Measurements from ENCODE around the gene GPT2. TPM values are rescaled to one million over a fixed set of nuclear protein-coding genes. Genes with fewer than 3 reads are reported as not detected.

GPT2 gene
- total RNA-seq, 3 donors from 2014 or later (not counting 1 experiment from before 2014, with no cell fraction given), result 0.64 to 1.3 (median 1.2) TPM

DNA sequence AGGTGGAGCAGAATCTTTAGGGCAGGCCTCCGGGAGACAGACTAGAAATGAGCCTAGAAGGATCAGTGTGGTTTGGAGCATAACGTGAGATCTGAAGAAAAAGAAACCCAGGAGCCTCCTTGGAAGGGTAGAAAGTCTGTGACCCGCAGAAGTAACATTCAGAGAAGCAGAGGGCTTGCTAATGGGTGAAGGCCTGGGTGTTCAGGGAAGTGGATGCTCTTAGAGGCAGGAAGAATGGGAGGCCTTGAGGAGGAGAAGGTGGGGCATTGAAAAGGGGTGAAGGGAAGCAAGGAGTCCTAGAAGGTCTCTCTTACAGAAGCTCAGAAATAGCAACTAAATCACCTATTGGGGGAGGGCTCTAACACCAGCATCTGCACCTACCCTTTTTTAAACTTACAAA is 20.3 kb downstream of the GPT2 start:
- no peaks in the 10 kb centered on the region for H3K9me3 ChIP-seq (ENCODE audit: control insufficient read depth, insufficient read depth, low read length)
- H3K4me3 ChIP-seq (ENCODE audit: low read length), result no peak overlapping the region
- H3K27me3 ChIP-seq (ENCODE audit: control insufficient read depth, insufficient read depth, low read length), result no peaks in the 10 kb centered on the region
- H3K27ac ChIP-seq (ENCODE audit: low read length), result no peak overlapping the region
- no peak overlapping the region for H3K27ac Mint-ChIP-seq
- no peaks in the 10 kb centered on the region for H3K4me1 ChIP-seq (ENCODE audit: control insufficient read depth, insufficient read depth, low read length)
- DNase-seq, result no peak
- no peaks in the 10 kb centered on the region for H3K4me1 Mint-ChIP-seq
- intact Hi-C loops (cut with micrococcal nuclease), result no loop called here
- H3K9me3 Mint-ChIP-seq, result no peaks in the 10 kb centered on the region
- TF ChIP-seq, protein P1, sequence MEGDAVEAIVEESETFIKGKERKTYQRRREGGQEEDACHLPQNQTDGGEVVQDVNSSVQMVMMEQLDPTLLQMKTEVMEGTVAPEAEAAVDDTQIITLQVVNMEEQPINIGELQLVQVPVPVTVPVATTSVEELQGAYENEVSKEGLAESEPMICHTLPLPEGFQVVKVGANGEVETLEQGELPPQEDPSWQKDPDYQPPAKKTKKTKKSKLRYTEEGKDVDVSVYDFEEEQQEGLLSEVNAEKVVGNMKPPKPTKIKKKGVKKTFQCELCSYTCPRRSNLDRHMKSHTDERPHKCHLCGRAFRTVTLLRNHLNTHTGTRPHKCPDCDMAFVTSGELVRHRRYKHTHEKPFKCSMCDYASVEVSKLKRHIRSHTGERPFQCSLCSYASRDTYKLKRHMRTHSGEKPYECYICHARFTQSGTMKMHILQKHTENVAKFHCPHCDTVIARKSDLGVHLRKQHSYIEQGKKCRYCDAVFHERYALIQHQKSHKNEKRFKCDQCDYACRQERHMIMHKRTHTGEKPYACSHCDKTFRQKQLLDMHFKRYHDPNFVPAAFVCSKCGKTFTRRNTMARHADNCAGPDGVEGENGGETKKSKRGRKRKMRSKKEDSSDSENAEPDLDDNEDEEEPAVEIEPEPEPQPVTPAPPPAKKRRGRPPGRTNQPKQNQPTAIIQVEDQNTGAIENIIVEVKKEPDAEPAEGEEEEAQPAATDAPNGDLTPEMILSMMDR (IDR thresholded peaks at IDR 0.05), result no peak
- ATAC-seq, result no peak
- no peaks in the 10 kb centered on the region for H3K27me3 Mint-ChIP-seq (ENCODE audit: low read depth in 2 of 2)
- no peaks in the 10 kb centered on the region for H3K36me3 Mint-ChIP-seq
- H3K4me3 Mint-ChIP-seq, result no peak overlapping the region
- 90% methylated on average over 3 of the region's 3 CpGs for WGBS (ENCODE audit: insufficient coverage)
- H3K36me3 ChIP-seq (ENCODE audit: control insufficient read depth, insufficient read depth, low read length), result no peaks in the 10 kb centered on the region

DNA sequence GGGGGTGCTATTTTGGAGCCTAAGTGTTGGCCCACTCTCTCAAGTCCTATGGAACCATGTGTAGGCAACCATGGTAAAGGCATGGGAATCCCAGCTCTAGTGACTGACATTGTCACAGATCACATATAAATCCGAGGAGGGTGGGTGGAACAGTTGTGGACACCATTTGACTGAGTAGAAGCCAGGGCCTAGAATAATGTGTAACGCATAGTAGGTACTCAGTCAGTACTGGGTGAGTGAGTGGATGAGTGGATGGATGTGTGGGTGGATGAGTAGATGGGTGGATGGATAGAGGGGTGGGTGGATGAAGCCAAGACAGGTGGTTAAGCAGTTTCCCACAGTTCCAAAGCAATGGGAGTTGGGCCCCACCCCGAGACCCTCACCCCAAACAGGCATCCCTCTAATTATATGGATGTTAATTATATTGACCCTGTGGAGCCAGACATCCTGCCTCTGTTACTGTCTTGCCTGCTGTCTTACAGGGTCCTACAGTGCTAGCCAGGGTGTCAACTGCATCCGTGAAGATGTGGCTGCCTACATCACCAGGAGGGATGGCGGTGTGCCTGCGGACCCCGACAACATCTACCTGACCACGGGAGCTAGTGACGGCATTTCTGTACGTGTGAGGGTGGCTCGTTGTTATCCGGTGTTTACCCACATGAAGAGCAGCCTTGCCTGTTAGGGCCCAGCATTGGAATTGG is 22.3 kb downstream of the GPT2 start:
- WGBS (ENCODE audit: insufficient coverage), result 94% methylated on average over 11 of the region's 12 CpGs
- Histone ChIP-seq H3K27me3 (ENCODE audit: control insufficient read depth, insufficient read depth, low read length) (no peaks in the 10 kb centered on the region), H3K36me3 (ENCODE audit: control insufficient read depth, insufficient read depth, low read length) (no peaks in the 10 kb centered on the region), H3K4me1 (ENCODE audit: control insufficient read depth, insufficient read depth, low read length) (no peaks in the 10 kb centered on the region), H3K27ac (ENCODE audit: low read length) (no peak overlapping the region), H3K4me3 (ENCODE audit: low read length) (no peak overlapping the region), H3K9me3 (ENCODE audit: control insufficient read depth, insufficient read depth, low read length) (no peaks in the 10 kb centered on the region)
- TF ChIP-seq, protein P1 (IDR thresholded peaks at IDR 0.05), result no peak
- Mint-ChIP-seq H3K36me3 (no peaks in the 10 kb centered on the region), H3K4me1 (no peaks in the 10 kb centered on the region), H3K4me3 (no peak overlapping the region), H3K9me3 (no peaks in the 10 kb centered on the region), H3K27ac (no peak overlapping the region), H3K27me3 (ENCODE audit: low read depth in 2 of 2) (no peaks in the 10 kb centered on the region)
- ATAC-seq (no peak), DNase-seq (no peak)
- intact Hi-C loops (cut with micrococcal nuclease), result no loop called here

DNA sequence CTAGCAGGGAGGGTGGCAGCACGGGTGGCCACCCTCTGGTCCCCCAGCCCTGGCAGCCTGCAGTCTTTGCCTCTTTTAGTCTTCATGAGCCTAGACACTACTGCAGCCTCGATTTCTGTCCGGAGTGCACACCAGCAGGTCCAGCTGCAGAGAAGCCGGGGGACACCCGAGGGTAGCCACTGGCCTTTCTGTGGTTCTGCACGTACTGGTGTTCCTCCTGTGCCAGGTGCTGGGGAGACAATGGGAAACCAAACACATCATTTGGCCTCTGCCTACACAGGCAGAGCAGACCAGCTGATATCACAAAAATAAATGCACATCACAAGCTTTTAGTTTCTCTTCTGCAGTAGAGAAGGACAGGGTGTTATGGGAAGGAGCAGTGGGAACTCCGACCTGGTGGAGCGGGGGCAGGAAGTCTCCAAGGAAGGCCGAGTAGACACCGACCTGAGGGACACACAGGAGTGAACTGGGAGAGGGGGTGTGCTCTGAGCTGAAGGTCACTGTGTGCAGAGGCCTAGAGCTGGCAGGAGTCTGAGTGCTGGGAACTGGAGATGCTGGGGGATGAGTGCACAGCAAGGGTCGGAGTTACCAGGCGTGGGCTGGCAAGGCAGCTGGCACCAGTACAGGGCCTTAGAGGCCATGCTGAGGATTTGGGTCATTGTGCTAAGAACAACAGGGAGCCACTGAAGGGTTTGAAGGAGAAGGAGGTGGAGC is 23.1 kb downstream of the GPT2 start:
- TF ChIP-seq, protein P1 (IDR thresholded peaks at IDR 0.05), result no peak
- no peak overlapping the region for H3K4me3 Mint-ChIP-seq

More for the DNA sequence above, 23.1 kb downstream of the GPT2 start:
- no peaks in the 10 kb centered on the region for H3K4me1 ChIP-seq (ENCODE audit: control insufficient read depth, insufficient read depth, low read length)
- no peaks in the 10 kb centered on the region for H3K4me1 Mint-ChIP-seq
- H3K27ac Mint-ChIP-seq, result no peak overlapping the region
- DNase-seq (no peak), ATAC-seq (no peak)
- intact Hi-C loops (cut with micrococcal nuclease), result no loop called here
- 90% methylated on average over 12 of the region's 12 CpGs for WGBS (ENCODE audit: insufficient coverage)
- H3K27ac ChIP-seq (ENCODE audit: low read length), result no peak overlapping the region
- H3K27me3 Mint-ChIP-seq (ENCODE audit: low read depth in 2 of 2), result no peaks in the 10 kb centered on the region
- H3K36me3 Mint-ChIP-seq, result no peaks in the 10 kb centered on the region
- no peaks in the 10 kb centered on the region for H3K9me3 ChIP-seq (ENCODE audit: control insufficient read depth, insufficient read depth, low read length)
- no peaks in the 10 kb centered on the region for H3K36me3 ChIP-seq (ENCODE audit: control insufficient read depth, insufficient read depth, low read length)
- no peak overlapping the region for H3K4me3 ChIP-seq (ENCODE audit: low read length)
- H3K9me3 Mint-ChIP-seq, result no peaks in the 10 kb centered on the region
- no peaks in the 10 kb centered on the region for H3K27me3 ChIP-seq (ENCODE audit: control insufficient read depth, insufficient read depth, low read length)

Data from natural killer cell (primary cell).